HepG2 (cell line): Measurements from ENCODE around the gene SCGB2A2. TPM values are rescaled to one million over a fixed set of nuclear protein-coding genes. Genes with fewer than 3 reads are reported as not detected.

Source experiments
- ATAC-seq: fragments of 200-7000 bp; cut with Tn5 transposase; 3 replicates; pipeline ENCODE4 v1.9.1; 2020; ENCODE audit warnings: mild to moderate bottlenecking, moderate library complexity
- BruUV-seq: library from RNA; stranded (reverse); fragments of 400-500 nt; replicated peaks from 2 replicates; lab custom pipeline; 2021; lab: Mats Ljungman, UMichigan
- CTCF ChIA-PET: fragments of 300-600 bp; formaldehyde crosslinking; extraction: SDS; loops from one replicate; lab custom pipeline; 2021; ENCODE audit warnings: low total read pairs, inconsistent platforms, low intra/inter-chr PET ratio; lab: Yijun Ruan, JAX
- POLR2A ChIA-PET: fragments of 350-600 bp; sonication (Branson Sonifier 250); formaldehyde crosslinking; loops from one replicate; lab custom pipeline; 2020; ENCODE audit warnings: antibody characterized with exemption, inconsistent platforms; lab: Yijun Ruan, JAX
- DNase-seq: peaks from one replicate; pipeline ENCODE4 v3.0.0-alpha.2; 2015; ENCODE audit warnings: low spot score
- FAIRE-seq: peaks from 3 replicates; lab custom pipeline; 2011; peaks lifted over from hg19 to GRCh38; lab: Jason Lieb, UNC
- H2AFZ ChIP-seq: one replicate; pipeline ENCODE4 v1.6.1; 2011; ENCODE audit warnings: low read length, inconsistent platforms
- H3K27ac ChIP-seq: fragments of 300-600 bp; 3 replicates; pipeline ENCODE4 v1.8.0; 2011; ENCODE audit warnings: mixed run types, mild to moderate bottlenecking, mixed read lengths, low read length, inconsistent platforms; ENCODE audit not compliant: insufficient read depth; ENCODE audit errors: extremely low read length
- H3K27me3 ChIP-seq, 2 experiments: fragments of 200-600 bp in 1 of 2; 2 replicates in 1 of 2; 3 replicates in 1 of 2; pipeline versions ENCODE4 v1.6.0 to v1.8.0; 2011; ENCODE audit warnings: low read length in 2 of 2, mild to moderate bottlenecking in 2 of 2, moderate library complexity in 2 of 2, inconsistent platforms in 1 of 2; ENCODE audit not compliant: insufficient read depth in 2 of 2, control insufficient read depth in 1 of 2
- H3K36me3 ChIP-seq, 2 experiments: fragments of 200-600 bp in 1 of 2; replicated peaks in 1 of 2; 2 replicates in 1 of 2; 3 replicates in 1 of 2; pipeline versions ENCODE4 v1.5.1 to v1.8.0; 2011; ENCODE audit warnings: low read length in 2 of 2, inconsistent platforms in 1 of 2; ENCODE audit not compliant: insufficient read depth in 2 of 2, control insufficient read depth in 1 of 2
- H3K4me1 ChIP-seq: 2 replicates; pipeline ENCODE4 v1.5.1; 2012; ENCODE audit warnings: low read length, inconsistent platforms; ENCODE audit not compliant: insufficient read depth
- H3K4me2 ChIP-seq: 2 replicates; pipeline ENCODE4 v1.6.0; 2011; ENCODE audit warnings: low read depth, low read length, inconsistent platforms
- H3K4me3 ChIP-seq, 3 experiments: fragments of 200-600 bp in 1 of 3; sonication (generic), shearing (Covaris generic) in 1 of 3; replicated peaks in 1 of 3; 2 replicates each; pipeline ENCODE4 v1.5.1; 2011 to 2016; ENCODE audit warnings: low read length in 3 of 3, inconsistent platforms in 2 of 3, low read depth in 2 of 3, mild to moderate bottlenecking in 2 of 3, control low read depth in 1 of 3, mixed read lengths in 1 of 3; ENCODE audit not compliant: insufficient read depth in 1 of 3
- H3K79me2 ChIP-seq: one replicate; pipeline ENCODE4 v1.6.1; 2011; ENCODE audit warnings: low read length, inconsistent platforms; ENCODE audit not compliant: insufficient read depth
- H3K9ac ChIP-seq: 2 replicates; pipeline ENCODE4 v1.6.0; 2011; ENCODE audit warnings: mild to moderate bottlenecking, low read depth, low read length, inconsistent platforms; ENCODE audit not compliant: insufficient read depth
- H3K9me3 ChIP-seq: 2 replicates; pipeline ENCODE4 v1.5.1; 2012; ENCODE audit warnings: mild to moderate bottlenecking, low read length
- H4K20me1 ChIP-seq: 2 replicates; pipeline ENCODE4 v1.6.0; 2011; ENCODE audit warnings: inconsistent platforms, mild to moderate bottlenecking, low read length, moderate library complexity; ENCODE audit not compliant: insufficient read depth
- ATF5 ChIP-seq: sonication (generic); formaldehyde crosslinking; IDR thresholded peaks from 2 replicates; pipeline ENCODE4 v1.4.0; 2020; ENCODE audit warnings: mild to moderate bottlenecking, low read depth, missing genetic modification reagents
- DPF2 ChIP-seq: sonication (generic); formaldehyde crosslinking; IDR thresholded peaks from 2 replicates; pipeline ENCODE4 v1.4.0; 2020; ENCODE audit warnings: mild to moderate bottlenecking, low read depth, missing genetic modification reagents, borderline replicate concordance
- E2F1 ChIP-seq: sonication (generic); formaldehyde crosslinking; IDR thresholded peaks from 2 replicates; pipeline ENCODE4 v1.5.0; 2020; ENCODE audit warnings: missing genetic modification reagents
- EP300 ChIP-seq, 3 experiments: sonication (generic) in 1 of 3; formaldehyde crosslinking in 1 of 3; IDR thresholded peaks; 2 replicates each; pipeline versions ENCODE4 v1.5.1 to v1.6.1; 2011 to 2020; ENCODE audit warnings: low read depth in 2 of 3, low read length in 2 of 3, borderline replicate concordance in 1 of 3, improper control_type of control experiment in 1 of 3, mild to moderate bottlenecking in 1 of 3, missing genetic modification reagents in 1 of 3, moderate library complexity in 1 of 3
- GPBP1L1 ChIP-seq: sonication (generic); formaldehyde crosslinking; IDR thresholded peaks from 2 replicates; pipeline ENCODE4 v1.5.0; 2020; ENCODE audit warnings: mild to moderate bottlenecking, missing genetic modification reagents
- GRHL1 ChIP-seq: sonication (generic); formaldehyde crosslinking; conservative IDR thresholded peaks from 2 replicates; pipeline ENCODE4 v1.8.0; 2022; ENCODE audit warnings: missing genetic modification reagents
- HOXA7 ChIP-seq: sonication (generic); formaldehyde crosslinking; IDR thresholded peaks from 2 replicates; pipeline ENCODE4 v1.8.1; 2022; ENCODE audit warnings: mild to moderate bottlenecking, missing genetic modification reagents, moderate library complexity
- POLR2G ChIP-seq: fragments of 200-400 bp; formaldehyde crosslinking; IDR thresholded peaks from 2 replicates; pipeline ENCODE4 v1.6.1; 2018; ENCODE audit warnings: mild to moderate bottlenecking, low read depth, low read length, moderate library complexity
- SRSF4 ChIP-seq: fragments of 200-400 bp; formaldehyde crosslinking; IDR thresholded peaks from one replicate; pipeline ENCODE4 v1.6.1; 2018; ENCODE audit warnings: mild to moderate bottlenecking, low read depth, low read length, moderate library complexity; ENCODE audit not compliant: poor library complexity, severe bottlenecking
- STAG1 ChIP-seq: sonication (generic); formaldehyde crosslinking; IDR thresholded peaks from 2 replicates; pipeline ENCODE4 v1.4.0; 2020; ENCODE audit warnings: missing genetic modification reagents
- THYN1 ChIP-seq: sonication (generic); formaldehyde crosslinking; IDR thresholded peaks from 2 replicates; pipeline ENCODE4 v1.8.1; 2023; ENCODE audit warnings: low read depth, mild to moderate bottlenecking, moderate library complexity, missing genetic modification reagents, borderline replicate concordance
- ZFX ChIP-seq: sonication (generic); formaldehyde crosslinking; IDR thresholded peaks from 2 replicates; pipeline ENCODE4 v1.4.0; 2020; ENCODE audit warnings: mild to moderate bottlenecking, low read depth, missing genetic modification reagents, moderate library complexity
- ZNF101 ChIP-seq: sonication (generic); formaldehyde crosslinking; IDR thresholded peaks from 2 replicates; pipeline ENCODE4 v1.4.0; 2020; ENCODE audit warnings: mild to moderate bottlenecking, low read depth, missing genetic modification reagents, borderline replicate concordance
- ZNF335 ChIP-seq: sonication (generic); formaldehyde crosslinking; IDR thresholded peaks from 2 replicates; pipeline ENCODE4 v1.4.0; 2020; ENCODE audit warnings: missing genetic modification reagents
- ZNF44 ChIP-seq: sonication (generic); formaldehyde crosslinking; IDR thresholded peaks from 2 replicates; pipeline ENCODE4 v1.5.1; 2020; ENCODE audit warnings: mild to moderate bottlenecking, missing genetic modification reagents
- ZNF670 ChIP-seq: sonication (generic); formaldehyde crosslinking; IDR thresholded peaks from 2 replicates; pipeline ENCODE4 v1.8.0; 2022; ENCODE audit warnings: mild to moderate bottlenecking, missing genetic modification reagents, borderline replicate concordance
- ZNF770 ChIP-seq: sonication (generic); formaldehyde crosslinking; IDR thresholded peaks from 2 replicates; pipeline ENCODE4 v1.5.0; 2020; ENCODE audit warnings: mild to moderate bottlenecking, missing genetic modification reagents
- WGBS: methylation state at CpG from one replicate; pipeline ENCODE4 v1.1.6; 2017; ENCODE audit warnings: low lambda C conversion rate; 5-methylcytosine and 5-hydroxymethylcytosine counted together
- in situ Hi-C: cut with HindIII; loops from 2 replicates; pipeline ENCODE4 v1.10.0; 2017; ENCODE audit warnings: low pct_unique_long_range_greater_than_20kb; ENCODE audit not compliant: extremely low pct_ligation_motif_present
- intact Hi-C: fragments of 100-400 bp; cut with micrococcal nuclease; formaldehyde crosslinking; loops from one replicate; pipeline ENCODE4 v1.10.0; 2022; ENCODE audit not compliant: unreplicated experiment
- polyA plus RNA-seq, 8 experiments: library from polyadenylated mRNA; depleted of rRNA in 3 of 8; stranded (reverse) in 7 of 8; unstranded in 1 of 8; fragments of >200 nt; fragmentation: Illumina TruSeq in 4 of 8; extraction: Trizol in 4 of 8; gene quantifications; 2 replicates each; pipeline versions ENCODE4 v1.2.1 to v1.2.3, GENCODE V29; 2011 to 2016; ENCODE audit warnings: low read depth in 4 of 8, missing spikeins in 1 of 8, mixed read lengths in 1 of 8; ENCODE audit not compliant: insufficient read depth in 1 of 8
- total RNA-seq, 5 experiments: library from RNA; depleted of rRNA; stranded (reverse); fragments of >200 nt; fragmentation: Illumina TruSeq; extraction: Trizol; gene quantifications; 2 replicates each; pipeline ENCODE4 v1.2.3, GENCODE V29; 2016; ENCODE audit warnings: low read depth in 1 of 5

The SCGB2A2 gene
- total and polyA plus RNA-seq, 2 of the 13 experiments (the other 11 are each of a cell fraction or from before 2014, with no cell fraction given), result 0.12 TPM; not detected in 1

GRCh38 chr11:62241095-62241494 is 28.9 kb upstream of the SCGB2A2 start:
- Histone ChIP-seq H3K27ac (no peak overlapping the region), H3K9ac (no peak overlapping the region), H3K9me3 (no peaks in the 10 kb centered on the region), H4K20me1 (no peaks in the 10 kb centered on the region), H3K4me3 (no peak overlapping the region), H3K4me2 (no peak overlapping the region), H3K36me3 (no peaks in the 10 kb centered on the region), H3K4me1 (peaks cover 14% of the 10 kb centered on the region; the same call in 1 of the 2 replicates), H3K79me2 (no peaks in the 10 kb centered on the region), H2AFZ (no peak overlapping the region), H3K27me3 (peaks cover 0 to 22% of the 10 kb centered on the region in 2 experiments; a peak in 1 of 5 replicates)
- CTCF ChIA-PET, result no interaction called here
- in situ Hi-C loops, result loop anchor here (5.0 kb wide), 1 partner anchor 71 kb away; no protein-coding TSS in a partner anchor
- ATAC-seq, result no peak
- DNase-seq, result no peak
- no TSS peak for BruUV-seq
- no peak for FAIRE-seq
- POLR2A ChIA-PET, result no interaction called here
- 7% methylated on average over 3 of the region's 3 CpGs for WGBS
- intact Hi-C loops, result no loop called here
- TF ChIP-seq POLR2G (no peak), HOXA7 (no peak), THYN1 (CRISPR knock-in tag) (no peak), ZFX (CRISPR knock-in tag) (no peak), STAG1 (no peak), ZNF770 (CRISPR knock-in tag) (no peak), GRHL1 (CRISPR knock-in tag) (no peak), ZNF101 (CRISPR knock-in tag) (no peak), EP300 (IDR thresholded peaks at IDR 0.05; ENCODE audit: low read depth in 2 of 2, low read length in 2 of 2) (no peak), EP300 (CRISPR knock-in tag; IDR thresholded peaks at IDR 0.05; ENCODE audit: borderline replicate concordance) (no peak), ZNF335 (CRISPR knock-in tag) (no peak), DPF2 (CRISPR knock-in tag) (no peak), SRSF4 (no peak), GPBP1L1 (CRISPR knock-in tag) (no peak), E2F1 (CRISPR knock-in tag) (no peak), ZNF670 (no peak), ATF5 (CRISPR knock-in tag) (no peak), ZNF44 (CRISPR knock-in tag) (no peak)
